Endothelial cell of umbilical vein (primary cell): Measurements from ENCODE around the gene ADPGK. TPM values are rescaled to one million over a fixed set of nuclear protein-coding genes. Genes with fewer than 3 reads are reported as not detected.

ENCODE experiments used
- BruUV-seq: library from RNA; stranded (reverse); fragments of 400-500 nt; replicated peaks from 2 replicates; lab custom pipeline; 2021; lab: Mats Ljungman, UMichigan
- CTCF ChIA-PET: fragments of 300-600, 350-600 bp; sonication (Branson Sonifier 250); formaldehyde crosslinking; loops from one replicate; lab custom pipeline; 2021; ENCODE audit warnings: antibody characterized with exemption, inconsistent platforms; lab: Charles Lee
- POLR2A ChIA-PET: fragments of 300-600, 350-600 bp; sonication (Branson Sonifier 250); formaldehyde crosslinking; loops from one replicate; lab custom pipeline; 2021; ENCODE audit warnings: antibody characterized with exemption, inconsistent platforms; lab: Charles Lee
- DNase-seq: peaks from one replicate; pipeline ENCODE4 v3.0.0-alpha.2; 2011; ENCODE audit warnings: low read depth, low spot score
- FAIRE-seq: peaks from 2 replicates; lab custom pipeline; 2011; peaks lifted over from hg19 to GRCh38; lab: Jason Lieb, UNC
- H2AFZ ChIP-seq: 2 replicates; pipeline ENCODE4 v1.6.0; 2012; ENCODE audit warnings: low read depth, low read length, control low read depth, inconsistent platforms
- H3K27ac ChIP-seq: 2 replicates; pipeline ENCODE4 v1.5.1; 2011; ENCODE audit warnings: low read depth, mild to moderate bottlenecking, control low read depth, low read length, moderate library complexity; ENCODE audit not compliant: insufficient read depth
- H3K27me3 ChIP-seq, 2 experiments: 2 replicates each; pipeline versions ENCODE4 v1.6.0 to v1.6.1; 2011; ENCODE audit warnings: low read length in 2 of 2, mixed read lengths in 1 of 2; ENCODE audit not compliant: control insufficient read depth in 2 of 2, insufficient read depth in 2 of 2
- H3K36me3 ChIP-seq, 2 experiments: 2 replicates in 1 of 2; 3 replicates in 1 of 2; pipeline ENCODE4 v1.5.1; 2011; ENCODE audit warnings: low read length in 2 of 2, mild to moderate bottlenecking in 1 of 2, moderate library complexity in 1 of 2; ENCODE audit not compliant: control insufficient read depth in 2 of 2, insufficient read depth in 2 of 2; ENCODE audit errors: extremely low read depth in 1 of 2
- H3K4me1 ChIP-seq: 3 replicates; pipeline ENCODE4 v1.5.1; 2011; ENCODE audit warnings: mild to moderate bottlenecking, low read length; ENCODE audit not compliant: control insufficient read depth, insufficient read depth; ENCODE audit errors: extremely low read depth
- H3K4me2 ChIP-seq: 2 replicates; pipeline ENCODE4 v1.6.1; 2011; ENCODE audit warnings: low read length, control low read depth, mixed read lengths; ENCODE audit not compliant: insufficient read depth
- H3K4me3 ChIP-seq, 3 experiments: fragments of 200-600 bp in 1 of 3; sonication (generic), shearing (Covaris generic) in 1 of 3; replicated peaks in 1 of 3; 2 replicates each; pipeline ENCODE4 v1.5.1; 2011 to 2016; ENCODE audit warnings: control low read depth in 3 of 3, low read length in 3 of 3, mild to moderate bottlenecking in 2 of 3, inconsistent platforms in 1 of 3, low read depth in 1 of 3, moderate library complexity in 1 of 3; ENCODE audit not compliant: insufficient read depth in 1 of 3
- H3K79me2 ChIP-seq: 2 replicates; pipeline ENCODE4 v1.6.0; 2012; ENCODE audit warnings: low read length, inconsistent platforms; ENCODE audit not compliant: control insufficient read depth, insufficient read depth
- H3K9ac ChIP-seq: replicated peaks from 2 replicates; pipeline ENCODE3; 2011; ENCODE audit warnings: low read length, control low read depth; ENCODE audit not compliant: insufficient read depth; ENCODE audit errors: extremely low read depth
- H3K9me1 ChIP-seq: replicated peaks from 3 replicates; pipeline ENCODE4 v1.6.0; 2011; ENCODE audit warnings: mild to moderate bottlenecking, low read length; ENCODE audit not compliant: control insufficient read depth, insufficient read depth; ENCODE audit errors: extremely low read depth
- H3K9me3 ChIP-seq: replicated peaks from 2 replicates; pipeline ENCODE4 v1.5.1; 2012; ENCODE audit warnings: low read length, inconsistent platforms; ENCODE audit not compliant: control insufficient read depth, insufficient read depth
- H4K20me1 ChIP-seq: replicated peaks from 2 replicates; pipeline ENCODE3; 2011; ENCODE audit warnings: mild to moderate bottlenecking, low read length; ENCODE audit not compliant: control insufficient read depth, insufficient read depth; ENCODE audit errors: extremely low read depth
- CTCF ChIP-seq, 2 donors: IDR thresholded peaks; 1 replicate in 1 of 2; 2 replicates in 1 of 2; pipeline ENCODE4 v1.5.1; 2011; ENCODE audit warnings: low read length in 2 of 2, mild to moderate bottlenecking in 2 of 2, moderate library complexity in 2 of 2, control low read depth in 1 of 2, inconsistent platforms in 1 of 2, low read depth in 1 of 2; ENCODE audit not compliant: insufficient read depth in 1 of 2; ENCODE audit errors: extremely low read depth in 1 of 2
- EZH2 ChIP-seq: IDR thresholded peaks from 2 replicates; pipeline ENCODE4 v1.6.1; 2012; ENCODE audit warnings: borderline replicate concordance, low read depth, mild to moderate bottlenecking, moderate library complexity, low read length, inconsistent platforms; ENCODE audit not compliant: severe bottlenecking
- FOS ChIP-seq: IDR thresholded peaks from 2 replicates; pipeline ENCODE4 v1.6.1; 2011; ENCODE audit warnings: mild to moderate bottlenecking, low read length, moderate library complexity, borderline replicate concordance; ENCODE audit not compliant: insufficient read depth
- GATA2 ChIP-seq: IDR thresholded peaks from 2 replicates; pipeline ENCODE4 v1.7.0; 2011; ENCODE audit warnings: low read depth, mild to moderate bottlenecking, moderate library complexity, mixed read lengths, low read length; ENCODE audit not compliant: insufficient read length, insufficient read depth
- JUN ChIP-seq: IDR thresholded peaks from 2 replicates; pipeline ENCODE4 v1.6.1; 2011; ENCODE audit warnings: borderline replicate concordance, low read depth; ENCODE audit not compliant: insufficient read length, insufficient read depth
- MYC ChIP-seq: IDR thresholded peaks from one replicate; pipeline ENCODE4 v1.6.1; 2011; ENCODE audit warnings: mild to moderate bottlenecking, low read depth, low read length
- POLR2A ChIP-seq: IDR thresholded peaks from 2 replicates; pipeline ENCODE4 v1.6.1; 2012; ENCODE audit warnings: low read depth, mild to moderate bottlenecking, control low read depth, low read length
- POLR2AphosphoS5 ChIP-seq: IDR thresholded peaks from 2 replicates; pipeline ENCODE4 v1.6.1; 2012; ENCODE audit warnings: low read depth, mild to moderate bottlenecking, control low read depth, low read length, moderate library complexity; ENCODE audit not compliant: insufficient read depth
- dilution Hi-C: fragments of 300-500 bp; cut with MboI; formaldehyde crosslinking; loops from one replicate; pipeline ENCODE4 v1.15.0; 2019; ENCODE audit warnings: low sequenced_read_pairs; ENCODE audit not compliant: extremely low pct_ligation_motif_present
- intact Hi-C: fragments of 100-400 bp; cut with micrococcal nuclease; formaldehyde crosslinking; loops from one replicate; pipeline ENCODE4 v1.10.0; 2022
- polyA plus RNA-seq, 4 experiments: library from polyadenylated mRNA; depleted of rRNA in 3 of 4; stranded (reverse) in 3 of 4; unstranded in 1 of 4; fragments of >200 nt; gene quantifications; 2 replicates each; pipeline versions ENCODE4 v1.2.1 to v1.2.3, GENCODE V29; 2011 to 2012; ENCODE audit warnings: missing spikeins in 1 of 4
- total RNA-seq: library from RNA; stranded (reverse); gene quantifications from 2 replicates; pipeline ENCODE4 v1.2.3, GENCODE V29; 2021
- TF ChIP-seq, protein P1 (sequence below): IDR thresholded peaks from 2 replicates; pipeline ENCODE4 v1.6.1; 2011; ENCODE audit not compliant: insufficient read depth, insufficient read length

The ADPGK gene
- total and polyA plus RNA-seq, 2 donors (not counting 3 experiments of a cell fraction or from before 2014, with no cell fraction given) = 51.0 to 57.1 TPM

- POLR2A ChIA-PET = no interaction called here
- no peak overlapping the region for H2AFZ ChIP-seq
- DNase-seq (no peak), FAIRE-seq (no peak)
- no peaks in the 10 kb centered on the region for H3K9me1 ChIP-seq
- H3K4me1 ChIP-seq = peaks cover 17% of the 10 kb centered on the region
- no TSS peak for BruUV-seq
- CTCF ChIA-PET = interaction anchor here (6.9 kb wide), 1 partner anchor 32 kb away, joined by 46 read pairs; no protein-coding TSS in a partner anchor
- H3K27me3 ChIP-seq = no peaks in the 10 kb centered on the region
- H3K9me3 ChIP-seq = no peaks in the 10 kb centered on the region
- H3K4me3 ChIP-seq = no peak overlapping the region
- dilution Hi-C loops (no loop called here), intact Hi-C loops (no loop called here)
- H3K4me2 ChIP-seq = no peak overlapping the region
- H4K20me1 ChIP-seq = no peaks in the 10 kb centered on the region
- no peak overlapping the region for H3K9ac ChIP-seq
- no peaks in the 10 kb centered on the region for H3K79me2 ChIP-seq
- H3K36me3 ChIP-seq = peaks cover 0 to 10% of the 10 kb centered on the region in 2 experiments
- TF ChIP-seq, protein P1, sequence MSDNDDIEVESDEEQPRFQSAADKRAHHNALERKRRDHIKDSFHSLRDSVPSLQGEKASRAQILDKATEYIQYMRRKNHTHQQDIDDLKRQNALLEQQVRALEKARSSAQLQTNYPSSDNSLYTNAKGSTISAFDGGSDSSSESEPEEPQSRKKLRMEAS = no peak
- no peak for TF ChIP-seq FOS
- no peak for TF ChIP-seq GATA2
- TF ChIP-seq EZH2 = no peak
- no peak overlapping the region for H3K27ac ChIP-seq
These were observed 29.5 kb downstream of the ADPGK start for GRCh38 chr15:72754096-72754495.

- no peaks in the 10 kb centered on the region for H3K27me3 ChIP-seq
- ChIA-PET POLR2A (no interaction called here), CTCF (interaction anchor here (1.0 to 6.9 kb wide), 3 partner anchors 12 to 29 kb away, joined by 3 to 46 read pairs (median 4); no protein-coding TSS in a partner anchor)
- intact Hi-C loops = no loop called here
- dilution Hi-C loops = no loop called here
- TSS peak; percentile 33 for BruUV-seq
- TF ChIP-seq POLR2AphosphoS5 (no peak), MYC (no peak), EZH2 (no peak), CTCF (IDR thresholded peaks at IDR 0.05; ENCODE audit: extremely low read depth in 1 of 2, insufficient read depth in 1 of 2, low read depth in 1 of 2, low read length in 2 of 2) (no peak), GATA2 (no peak), JUN (no peak), FOS (no peak), POLR2A (no peak)
- TF ChIP-seq, protein P1 = no peak
- no peak overlapping the region for H3K4me2 ChIP-seq
- H3K4me3 ChIP-seq = no peak overlapping the region
- no peaks in the 10 kb centered on the region for H3K9me3 ChIP-seq
- peaks cover 0 to 10% of the 10 kb centered on the region in 2 experiments for H3K36me3 ChIP-seq
- FAIRE-seq = peak; percentile 76
- H2AFZ ChIP-seq = no peak overlapping the region
- H3K79me2 ChIP-seq = no peaks in the 10 kb centered on the region
- peaks cover 5% of the 10 kb centered on the region for H3K4me1 ChIP-seq
- H3K27ac ChIP-seq = no peak overlapping the region
- no peaks in the 10 kb centered on the region for H3K9me1 ChIP-seq
- no peak for DNase-seq
- no peaks in the 10 kb centered on the region for H4K20me1 ChIP-seq
- H3K9ac ChIP-seq = no peak overlapping the region
These were observed 31.7 kb downstream of the ADPGK start for GRCh38 chr15:72751751-72752455.
